Renal cortex interstitium (tissue), 15 donors: ENCODE data around the gene KATNA1. TPM values are rescaled to one million over a fixed set of nuclear protein-coding genes. Genes with fewer than 3 reads are reported as not detected.
"Not testable (repeated sequence)": the region's sequence is repeated elsewhere in the genome, so short reads cannot be mapped to it uniquely, and the experiment has no call there.

Source experiments
- DNase-seq, 11 donors: peaks; one replicate each; pipeline ENCODE4 v3.0.0-alpha.2; 2013; ENCODE audit warnings: low read depth in 9 of 11, low spot score in 4 of 11; ENCODE audit errors: extremely low read depth in 1 of 11
- long read RNA-seq, 16 experiments: transcript quantifications; one replicate each; lab custom pipeline, GENCODE V29; 2026
- polyA plus RNA-seq, 3 donors: library from polyadenylated mRNA; unstranded; fragments of 120-200 nt; gene quantifications; one replicate each; pipeline ENCODE4 v1.2.1, GENCODE V29; 2013; ENCODE audit not compliant: insufficient read length in 3 of 3

KATNA1 gene
- 10 to 100 TPM; 27.9 to 30.3 (median 29.4) TPM for polyA plus RNA-seq
- long read RNA-seq, donor 1, partial matches to known transcripts = 8 of 12 reads
- long read RNA-seq, donor 1, other reads (novel, unspliced or antisense) = 0 of 12 reads
- long read RNA-seq, donor 2, partial matches to known transcripts = 0 of 3 reads
- long read RNA-seq, donor 2, other reads (novel, unspliced or antisense) = 0 of 3 reads
- long read RNA-seq, donor 3, transcript KATNA1-203 (11 exons, 1,984 nt) = major isoform, 5 of 8 reads
- long read RNA-seq, donor 3, partial matches to known transcripts = 0 of 8 reads
- long read RNA-seq, donor 3, other reads (novel, unspliced or antisense) = 0 of 8 reads
- long read RNA-seq, donor 4, partial matches to known transcripts = 5 of 12 reads
- long read RNA-seq, donor 4, other reads (novel, unspliced or antisense) = 0 of 12 reads
- long read RNA-seq, donor 5 = 0 reads
- long read RNA-seq, donor 6, transcript KATNA1-202 (10 exons, 1,684 nt) = major isoform, 5 of 10 reads
- long read RNA-seq, donor 6, partial matches to known transcripts = 0 of 10 reads
- long read RNA-seq, donor 6, other reads (novel, unspliced or antisense) = 0 of 10 reads
- long read RNA-seq, donor 7, transcript KATNA1-203 (11 exons, 1,984 nt) = major isoform, 5 of 33 reads
- long read RNA-seq, donor 7, transcript KATNA1-202 (10 exons, 1,684 nt) = major isoform, 5 of 33 reads
- long read RNA-seq, donor 7, partial matches to known transcripts = 21 of 33 reads
- long read RNA-seq, donor 7, other reads (novel, unspliced or antisense) = 0 of 33 reads
- long read RNA-seq, donor 8 = 0 reads
- long read RNA-seq, donor 9, transcript KATNA1-203 (11 exons, 1,984 nt) = major isoform, 8 of 13 reads
- long read RNA-seq, donor 9, transcript KATNA1-202 (10 exons, 1,684 nt) = minor isoform, 5 of 13 reads
- long read RNA-seq, donor 9, partial matches to known transcripts = 0 of 13 reads
- long read RNA-seq, donor 9, other reads (novel, unspliced or antisense) = 0 of 13 reads
- long read RNA-seq, donor 10, transcript KATNA1-203 (11 exons, 1,984 nt) = major isoform, 7 of 15 reads
- long read RNA-seq, donor 10, partial matches to known transcripts = 6 of 15 reads
- long read RNA-seq, donor 10, other reads (novel, unspliced or antisense) = 0 of 15 reads
- long read RNA-seq, donor 11, partial matches to known transcripts = 8 of 16 reads
- long read RNA-seq, donor 11, other reads (novel, unspliced or antisense) = 0 of 16 reads
- long read RNA-seq, donor 12, partial matches to known transcripts = 0 of 4 reads
- long read RNA-seq, donor 12, other reads (novel, unspliced or antisense) = 0 of 4 reads
- long read RNA-seq, donor 13 = 0 reads
- long read RNA-seq, donor 14, transcript KATNA1-203 (11 exons, 1,984 nt) = major isoform, 7 of 8 reads
- long read RNA-seq, donor 14, partial matches to known transcripts = 0 of 8 reads
- long read RNA-seq, donor 14, other reads (novel, unspliced or antisense) = 0 of 8 reads
- long read RNA-seq, donor 15, partial matches to known transcripts = 0 of 3 reads
- long read RNA-seq, donor 15, other reads (novel, unspliced or antisense) = 0 of 3 reads
- long read RNA-seq, donor 16, transcript KATNA1-203 (11 exons, 1,984 nt) = major isoform, 23 of 66 reads
- long read RNA-seq, donor 16, transcript KATNA1-202 (10 exons, 1,684 nt) = minor isoform, 18 of 66 reads
- long read RNA-seq, donor 16, partial matches to known transcripts = 25 of 66 reads
- long read RNA-seq, donor 16, other reads (novel, unspliced or antisense) = 0 of 66 reads

DNA sequence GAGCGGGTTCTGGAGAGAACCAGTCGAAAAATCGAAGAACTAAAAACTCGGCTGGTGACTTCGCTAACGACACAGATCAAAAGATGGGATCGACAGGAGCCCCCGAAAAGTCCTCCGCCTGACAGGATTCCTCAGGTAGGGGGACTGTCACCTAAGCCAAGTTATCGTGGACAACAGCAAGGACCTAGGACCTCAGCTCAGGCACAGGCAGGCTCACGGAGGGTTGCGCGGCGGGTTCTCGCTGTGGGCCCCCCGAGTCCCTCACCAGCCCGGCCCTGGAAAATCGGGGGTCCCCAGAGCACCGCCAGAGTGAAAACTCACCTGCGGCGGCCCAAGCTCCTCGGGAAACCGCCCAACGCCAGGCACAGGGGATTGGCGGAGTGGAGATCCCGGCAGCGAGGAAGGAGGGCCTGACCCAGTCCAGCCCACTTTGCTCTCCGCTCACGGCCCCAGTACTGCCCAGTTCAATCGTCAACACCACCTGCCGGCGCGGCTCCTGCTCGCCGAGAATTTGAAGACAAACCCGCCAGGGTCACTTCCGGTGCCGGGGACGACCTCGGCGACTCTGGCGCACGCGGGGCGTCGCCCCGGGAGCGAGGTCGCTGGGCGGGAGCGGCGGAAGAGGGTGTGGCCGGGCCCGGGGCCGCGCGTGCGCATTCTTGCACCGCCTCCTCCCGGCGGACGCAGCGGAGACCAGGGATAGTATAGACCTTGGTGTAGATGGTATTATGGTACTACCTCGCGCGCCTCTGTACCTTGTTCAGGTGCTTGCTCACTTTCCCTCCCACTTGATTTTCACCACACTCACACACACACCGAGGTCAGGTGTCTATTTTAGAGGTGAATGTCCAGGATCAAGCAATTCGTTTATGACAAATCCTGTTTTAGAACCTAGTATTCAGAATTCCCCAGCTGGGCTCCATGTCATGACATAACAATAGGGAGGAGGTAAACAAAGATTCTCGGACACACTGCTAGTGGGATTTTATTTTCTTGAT, at the start of gene KATNA1:
Gene KATNA1, minus strand, starts transcription at position 567 of the 998 bp plus-strand sequence. CDS start 10,167 bp downstream, outside the sequence.
- DNase-seq = peak; percentile 48 to 76 (median 66)

- no peak for DNase-seq
Measured at GRCh38 chr6:149698175-149698574, 49.7 kb upstream of the KATNA1 start.

DNA sequence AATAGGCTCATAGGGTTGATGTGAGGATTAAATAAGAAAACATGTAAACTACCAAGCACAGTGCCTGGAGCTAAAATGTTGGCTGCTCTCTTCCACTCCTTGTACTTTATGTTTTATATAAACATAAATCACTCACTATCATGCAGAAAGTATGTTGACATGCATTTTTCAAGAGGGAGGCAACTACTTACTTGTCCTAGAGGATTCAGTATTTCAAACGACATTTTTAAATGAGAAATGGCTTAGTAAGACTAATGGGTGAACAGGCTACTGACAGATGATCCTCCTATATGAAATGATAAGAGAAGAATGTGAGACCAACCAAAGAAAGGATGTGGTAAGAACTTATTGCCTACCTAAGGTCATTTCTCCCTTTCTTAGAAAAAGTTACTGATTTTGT, 48.4 kb upstream of the KATNA1 start:
- no peak for DNase-seq

GRCh38 chr6:149694921-149695320, 46.4 kb upstream of the KATNA1 start:
- no peak for DNase-seq

GRCh38 chr6:149691201-149691600, 42.7 kb upstream of the KATNA1 start:
- DNase-seq = no peak

DNA sequence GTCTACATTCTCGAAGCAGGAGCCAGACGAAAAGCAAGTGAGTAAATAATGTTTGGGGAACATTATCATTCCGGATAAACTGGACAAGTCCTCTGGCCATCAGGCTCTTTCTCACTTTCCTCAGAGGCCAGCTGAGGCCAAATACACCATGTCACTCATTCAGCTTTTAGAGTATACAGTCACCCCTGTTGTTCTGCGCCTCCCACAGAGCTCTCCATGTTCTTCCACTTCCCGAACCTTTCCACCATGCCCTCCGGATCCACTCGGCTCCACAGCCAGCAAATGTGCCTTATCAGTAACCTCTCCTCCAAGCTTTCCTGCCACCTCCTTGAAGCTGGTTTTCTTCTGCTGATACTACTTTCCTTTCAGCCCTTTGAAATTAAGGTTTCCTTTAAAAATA, 37.7 kb upstream of the KATNA1 start:
- no peak for DNase-seq

GRCh38 chr6:149683256-149683859, 34.8 kb upstream of the KATNA1 start:
- no peak for DNase-seq

- DNase-seq = not testable (repeated sequence)
Measured at GRCh38 chr6:149681845-149682244, 33.3 kb upstream of the KATNA1 start.

- DNase-seq = no peak
Measured at GRCh38 chr6:149681209-149681608, 32.7 kb upstream of the KATNA1 start.

GRCh38 chr6:149680503-149680902, 32.0 kb upstream of the KATNA1 start:
- no peak for DNase-seq

DNA sequence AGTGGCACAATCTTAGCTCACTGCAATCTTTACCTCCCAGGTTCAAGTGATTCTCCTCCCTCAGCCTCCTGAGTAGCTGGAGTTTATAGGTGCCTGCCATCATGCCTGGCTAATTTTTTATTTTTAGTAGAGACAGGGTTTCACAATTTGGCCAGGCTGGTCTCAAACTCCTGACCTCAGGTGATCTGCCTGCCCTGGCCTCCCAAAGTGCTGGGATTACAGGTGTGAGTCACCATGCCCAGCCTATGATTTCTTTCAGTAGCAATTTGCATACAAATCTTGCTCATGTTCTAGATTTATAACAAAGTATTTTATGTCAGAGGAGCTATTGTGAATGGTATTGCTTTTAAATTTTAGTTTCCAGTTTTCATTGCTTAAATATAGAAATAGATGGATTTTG, 23.8 kb upstream of the KATNA1 start:
- DNase-seq = not testable (repeated sequence)

GRCh38 chr6:149660028-149660427, 11.5 kb upstream of the KATNA1 start:
- no peak for DNase-seq

- DNase-seq = no peak
Measured at GRCh38 chr6:149657441-149657840, 8.9 kb upstream of the KATNA1 start.

DNA sequence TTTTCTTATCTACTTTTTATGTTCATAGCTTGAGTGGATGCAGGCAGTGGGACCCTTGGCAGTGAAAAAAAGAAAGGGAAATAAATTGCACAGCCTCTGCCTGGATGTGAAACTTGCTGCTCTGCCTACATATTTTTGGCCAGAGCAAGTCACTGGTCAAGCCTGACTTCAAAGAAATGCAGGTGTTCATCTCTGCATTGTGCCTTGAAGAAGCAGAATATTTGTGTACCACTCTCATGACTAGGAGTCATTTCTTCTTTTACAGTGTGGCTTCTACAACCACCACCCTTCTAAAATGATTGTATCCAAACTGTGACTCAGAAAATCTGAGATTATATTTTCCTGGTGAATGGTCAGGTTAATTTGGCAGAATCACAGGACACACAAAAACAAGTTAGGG, 2.5 kb upstream of the KATNA1 start:
- DNase-seq = no peak

DNA sequence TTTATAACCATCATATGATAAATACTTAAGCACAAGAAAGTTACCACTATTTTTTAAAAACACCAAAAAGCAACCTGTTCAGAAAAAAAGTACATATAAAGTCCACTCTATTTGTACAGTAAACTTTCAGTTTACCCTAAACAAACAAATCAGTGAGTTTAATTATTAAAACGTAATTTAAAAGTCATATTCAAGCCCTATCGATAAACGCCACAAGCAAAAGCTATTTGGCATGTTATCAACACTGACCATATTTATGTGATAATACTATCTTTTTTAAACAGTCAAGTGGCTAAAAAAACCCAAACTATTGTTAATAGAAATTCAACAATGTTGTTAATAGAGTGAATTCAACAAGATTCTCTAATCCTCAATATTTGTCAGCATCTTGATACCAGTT, 1.9 kb downstream of the KATNA1 start:
- DNase-seq = no peak

DNA sequence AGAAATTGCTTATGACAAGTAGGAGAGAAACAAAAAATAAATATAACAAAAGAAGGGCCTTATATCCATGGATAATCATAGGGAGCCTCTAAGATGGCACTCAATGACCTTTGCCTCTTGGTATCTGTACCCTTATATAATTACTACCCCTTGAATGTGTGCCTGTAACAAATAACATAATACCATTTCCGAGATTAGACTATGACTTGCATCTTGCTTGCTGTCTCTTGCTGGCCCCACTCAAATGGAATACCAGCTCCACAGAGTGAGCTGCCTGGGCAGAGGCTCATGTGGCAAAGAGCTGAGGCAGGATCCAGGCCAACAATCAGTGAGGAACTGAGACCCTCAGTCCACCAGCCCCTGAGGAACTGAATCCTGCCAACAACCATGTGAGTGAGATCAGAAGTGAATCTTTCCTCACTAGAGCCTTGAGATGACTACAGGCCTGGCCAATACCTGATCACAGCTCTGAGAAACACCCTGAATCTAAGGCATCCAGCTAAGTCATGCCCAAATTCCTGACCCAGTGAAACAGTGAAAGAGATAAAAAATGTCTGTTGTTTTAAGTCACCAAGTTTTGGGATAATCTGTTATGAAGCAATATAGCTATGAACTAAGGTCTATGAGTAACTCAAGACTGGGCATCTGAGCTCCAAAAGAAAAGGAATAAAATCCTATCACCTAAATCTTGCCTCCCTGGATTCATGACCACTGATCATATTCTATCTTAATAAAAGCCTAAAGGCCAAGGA, 5.5 kb downstream of the KATNA1 start:
- DNase-seq = no peak
